Liver (tissue), 3 donors: ENCODE data around the gene KIRREL3.

Source experiments
- GABPA ChIP-seq, 2 donors: IDR thresholded peaks in 1 of 2; conservative IDR thresholded peaks in 1 of 2; 2 replicates each; pipeline ENCODE4 v1.6.1; 2016; ENCODE audit warnings: antibody characterized with exemption in 2 of 2, mild to moderate bottlenecking in 1 of 2, moderate library complexity in 1 of 2
- HNF4G ChIP-seq: IDR thresholded peaks from 2 replicates; pipeline ENCODE4 v1.6.1; 2016; ENCODE audit warnings: antibody characterized with exemption
- RXRA ChIP-seq, 2 donors: IDR thresholded peaks; 2 replicates each; pipeline ENCODE4 v1.6.1; 2017 to 2018; ENCODE audit warnings: antibody characterized with exemption in 2 of 2, mild to moderate bottlenecking in 1 of 2
- SP1 ChIP-seq: IDR thresholded peaks from 2 replicates; pipeline ENCODE4 v1.6.1; 2018; ENCODE audit warnings: antibody characterized with exemption, mild to moderate bottlenecking
- TAF1 ChIP-seq: conservative IDR thresholded peaks from 2 replicates; pipeline ENCODE4 v1.6.1; 2016; ENCODE audit warnings: antibody characterized with exemption, mild to moderate bottlenecking
- TF ChIP-seq, protein P1 (sequence below): fragments of 150-350 bp; IDR thresholded peaks from 2 replicates; pipeline ENCODE4 v1.5.1; 2017; ENCODE audit warnings: improper control_type of control experiment, low read depth, low read length; ENCODE audit not compliant: missing input control
- TF ChIP-seq, protein P2 (sequence below): IDR thresholded peaks from 2 replicates; pipeline ENCODE4 v1.6.1; 2016; ENCODE audit warnings: antibody characterized with exemption, mild to moderate bottlenecking
- TF ChIP-seq, protein P3 (sequence below): IDR thresholded peaks from 2 replicates; pipeline ENCODE4 v1.6.1; 2016; ENCODE audit warnings: antibody characterized with exemption
- TF ChIP-seq, protein P4 (sequence below): IDR thresholded peaks from 2 replicates; pipeline ENCODE4 v1.6.1; 2016; ENCODE audit warnings: antibody characterized with exemption
- TF ChIP-seq, protein P5 (sequence below): IDR thresholded peaks from 2 replicates; pipeline ENCODE4 v1.6.1; 2016; ENCODE audit warnings: antibody characterized with exemption
- donor health status: healthy.
- donor health status: healthy.

DNA sequence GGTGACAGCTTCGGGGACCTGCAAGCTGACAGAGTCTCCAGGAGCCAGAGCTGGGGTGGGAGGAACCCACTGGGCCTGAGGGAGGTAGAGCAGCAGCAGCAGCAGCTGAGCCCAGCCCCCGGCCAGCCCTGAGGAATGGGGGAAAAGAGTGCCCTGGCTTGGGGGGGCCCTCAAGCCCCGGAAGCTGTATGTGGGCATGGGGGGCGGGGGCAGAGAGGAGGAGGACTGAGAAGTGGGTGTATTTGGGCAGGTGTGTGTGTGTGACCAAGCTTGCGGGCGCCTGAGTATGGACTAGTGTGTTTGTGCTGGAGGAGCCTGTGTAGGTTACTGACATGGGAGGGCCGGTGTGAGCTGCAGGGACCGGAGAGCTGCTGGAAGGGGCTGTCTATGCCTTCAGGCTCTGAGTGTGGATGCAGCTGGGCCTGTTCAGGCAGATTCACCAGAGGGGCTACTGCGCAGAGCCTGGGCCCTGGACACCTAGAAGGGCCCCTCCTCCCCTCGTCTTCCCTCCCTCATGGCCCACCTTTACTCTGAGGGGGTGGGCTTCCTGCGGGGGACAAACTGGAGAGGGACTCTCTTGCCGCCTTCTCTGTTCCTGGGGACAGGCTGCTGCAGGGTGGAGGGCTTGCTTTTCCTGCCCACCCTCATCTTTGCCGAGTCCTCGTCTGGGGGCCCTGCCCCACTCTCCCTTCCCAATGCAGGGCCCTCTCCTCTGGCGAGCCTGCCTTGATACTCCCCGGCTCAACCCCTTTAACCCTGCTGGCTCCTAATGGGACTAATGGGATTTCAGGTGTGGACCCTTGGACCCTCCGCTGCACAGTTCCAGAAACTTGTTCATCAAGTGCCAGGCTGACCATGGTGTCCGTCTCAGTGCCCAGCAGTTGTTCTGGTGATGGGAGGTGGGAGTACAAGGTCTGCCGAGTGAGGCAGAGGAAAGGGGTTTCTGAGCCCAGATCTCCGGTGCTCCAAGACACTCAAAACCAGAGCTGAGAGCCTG is 616.9 kb downstream of the KIRREL3 start:
- TF ChIP-seq, protein P1, sequence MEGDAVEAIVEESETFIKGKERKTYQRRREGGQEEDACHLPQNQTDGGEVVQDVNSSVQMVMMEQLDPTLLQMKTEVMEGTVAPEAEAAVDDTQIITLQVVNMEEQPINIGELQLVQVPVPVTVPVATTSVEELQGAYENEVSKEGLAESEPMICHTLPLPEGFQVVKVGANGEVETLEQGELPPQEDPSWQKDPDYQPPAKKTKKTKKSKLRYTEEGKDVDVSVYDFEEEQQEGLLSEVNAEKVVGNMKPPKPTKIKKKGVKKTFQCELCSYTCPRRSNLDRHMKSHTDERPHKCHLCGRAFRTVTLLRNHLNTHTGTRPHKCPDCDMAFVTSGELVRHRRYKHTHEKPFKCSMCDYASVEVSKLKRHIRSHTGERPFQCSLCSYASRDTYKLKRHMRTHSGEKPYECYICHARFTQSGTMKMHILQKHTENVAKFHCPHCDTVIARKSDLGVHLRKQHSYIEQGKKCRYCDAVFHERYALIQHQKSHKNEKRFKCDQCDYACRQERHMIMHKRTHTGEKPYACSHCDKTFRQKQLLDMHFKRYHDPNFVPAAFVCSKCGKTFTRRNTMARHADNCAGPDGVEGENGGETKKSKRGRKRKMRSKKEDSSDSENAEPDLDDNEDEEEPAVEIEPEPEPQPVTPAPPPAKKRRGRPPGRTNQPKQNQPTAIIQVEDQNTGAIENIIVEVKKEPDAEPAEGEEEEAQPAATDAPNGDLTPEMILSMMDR: no peak
- TF ChIP-seq, protein P2, sequence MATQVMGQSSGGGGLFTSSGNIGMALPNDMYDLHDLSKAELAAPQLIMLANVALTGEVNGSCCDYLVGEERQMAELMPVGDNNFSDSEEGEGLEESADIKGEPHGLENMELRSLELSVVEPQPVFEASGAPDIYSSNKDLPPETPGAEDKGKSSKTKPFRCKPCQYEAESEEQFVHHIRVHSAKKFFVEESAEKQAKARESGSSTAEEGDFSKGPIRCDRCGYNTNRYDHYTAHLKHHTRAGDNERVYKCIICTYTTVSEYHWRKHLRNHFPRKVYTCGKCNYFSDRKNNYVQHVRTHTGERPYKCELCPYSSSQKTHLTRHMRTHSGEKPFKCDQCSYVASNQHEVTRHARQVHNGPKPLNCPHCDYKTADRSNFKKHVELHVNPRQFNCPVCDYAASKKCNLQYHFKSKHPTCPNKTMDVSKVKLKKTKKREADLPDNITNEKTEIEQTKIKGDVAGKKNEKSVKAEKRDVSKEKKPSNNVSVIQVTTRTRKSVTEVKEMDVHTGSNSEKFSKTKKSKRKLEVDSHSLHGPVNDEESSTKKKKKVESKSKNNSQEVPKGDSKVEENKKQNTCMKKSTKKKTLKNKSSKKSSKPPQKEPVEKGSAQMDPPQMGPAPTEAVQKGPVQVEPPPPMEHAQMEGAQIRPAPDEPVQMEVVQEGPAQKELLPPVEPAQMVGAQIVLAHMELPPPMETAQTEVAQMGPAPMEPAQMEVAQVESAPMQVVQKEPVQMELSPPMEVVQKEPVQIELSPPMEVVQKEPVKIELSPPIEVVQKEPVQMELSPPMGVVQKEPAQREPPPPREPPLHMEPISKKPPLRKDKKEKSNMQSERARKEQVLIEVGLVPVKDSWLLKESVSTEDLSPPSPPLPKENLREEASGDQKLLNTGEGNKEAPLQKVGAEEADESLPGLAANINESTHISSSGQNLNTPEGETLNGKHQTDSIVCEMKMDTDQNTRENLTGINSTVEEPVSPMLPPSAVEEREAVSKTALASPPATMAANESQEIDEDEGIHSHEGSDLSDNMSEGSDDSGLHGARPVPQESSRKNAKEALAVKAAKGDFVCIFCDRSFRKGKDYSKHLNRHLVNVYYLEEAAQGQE: no peak
- TF ChIP-seq GABPA (IDR thresholded peaks at IDR 0.05 in 1 of 2, conservative IDR thresholded peaks at IDR 0.05 in 1 of 2): no peak
- no peak for TF ChIP-seq HNF4G
- no peak for TF ChIP-seq RXRA (IDR thresholded peaks at IDR 0.05)
- TF ChIP-seq, protein P3, sequence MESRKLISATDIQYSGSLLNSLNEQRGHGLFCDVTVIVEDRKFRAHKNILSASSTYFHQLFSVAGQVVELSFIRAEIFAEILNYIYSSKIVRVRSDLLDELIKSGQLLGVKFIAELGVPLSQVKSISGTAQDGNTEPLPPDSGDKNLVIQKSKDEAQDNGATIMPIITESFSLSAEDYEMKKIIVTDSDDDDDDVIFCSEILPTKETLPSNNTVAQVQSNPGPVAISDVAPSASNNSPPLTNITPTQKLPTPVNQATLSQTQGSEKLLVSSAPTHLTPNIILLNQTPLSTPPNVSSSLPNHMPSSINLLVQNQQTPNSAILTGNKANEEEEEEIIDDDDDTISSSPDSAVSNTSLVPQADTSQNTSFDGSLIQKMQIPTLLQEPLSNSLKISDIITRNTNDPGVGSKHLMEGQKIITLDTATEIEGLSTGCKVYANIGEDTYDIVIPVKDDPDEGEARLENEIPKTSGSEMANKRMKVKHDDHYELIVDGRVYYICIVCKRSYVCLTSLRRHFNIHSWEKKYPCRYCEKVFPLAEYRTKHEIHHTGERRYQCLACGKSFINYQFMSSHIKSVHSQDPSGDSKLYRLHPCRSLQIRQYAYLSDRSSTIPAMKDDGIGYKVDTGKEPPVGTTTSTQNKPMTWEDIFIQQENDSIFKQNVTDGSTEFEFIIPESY: no peak
- no peak for TF ChIP-seq SP1
- TF ChIP-seq, protein P4, sequence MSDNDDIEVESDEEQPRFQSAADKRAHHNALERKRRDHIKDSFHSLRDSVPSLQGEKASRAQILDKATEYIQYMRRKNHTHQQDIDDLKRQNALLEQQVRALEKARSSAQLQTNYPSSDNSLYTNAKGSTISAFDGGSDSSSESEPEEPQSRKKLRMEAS: no peak
- TF ChIP-seq, protein P5, sequence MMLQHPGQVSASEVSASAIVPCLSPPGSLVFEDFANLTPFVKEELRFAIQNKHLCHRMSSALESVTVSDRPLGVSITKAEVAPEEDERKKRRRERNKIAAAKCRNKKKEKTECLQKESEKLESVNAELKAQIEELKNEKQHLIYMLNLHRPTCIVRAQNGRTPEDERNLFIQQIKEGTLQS: no peak
- TF ChIP-seq TAF1: no peak
